GM15510 (cell line): Measurements from ENCODE around the gene DLG2.

Source experiments
- POLR2A ChIP-seq: IDR thresholded peaks from 3 replicates; pipeline ENCODE4 v1.6.1; 2011; ENCODE audit warnings: borderline replicate concordance; ENCODE audit not compliant: insufficient read length; ENCODE audit errors: extremely low read depth

Gene DLG2

DNA sequence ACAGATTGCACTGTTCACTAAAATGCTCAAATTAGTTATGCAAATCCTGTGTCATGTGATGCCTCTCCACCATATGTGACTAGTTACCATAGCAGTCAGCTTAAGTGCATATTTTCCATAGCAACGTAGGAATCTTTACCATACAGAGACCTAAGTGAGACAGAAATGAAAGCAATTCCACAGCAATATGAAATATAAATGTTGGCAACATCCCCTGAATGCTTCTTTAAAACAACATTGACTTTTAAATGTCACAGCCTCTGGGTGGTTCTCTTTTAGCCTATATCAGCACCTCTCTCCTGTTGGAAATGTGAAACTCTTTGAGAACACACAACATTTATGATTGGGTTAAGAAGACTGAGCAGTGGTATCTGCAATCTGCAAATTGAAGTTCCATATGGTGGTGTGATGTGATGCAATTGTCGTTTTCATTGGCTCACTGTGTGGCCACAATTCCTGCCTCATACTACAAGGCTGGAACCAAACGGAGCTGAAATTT lies 814.6 kb downstream of the DLG2 start:
- TF ChIP-seq POLR2A = no peak

DNA sequence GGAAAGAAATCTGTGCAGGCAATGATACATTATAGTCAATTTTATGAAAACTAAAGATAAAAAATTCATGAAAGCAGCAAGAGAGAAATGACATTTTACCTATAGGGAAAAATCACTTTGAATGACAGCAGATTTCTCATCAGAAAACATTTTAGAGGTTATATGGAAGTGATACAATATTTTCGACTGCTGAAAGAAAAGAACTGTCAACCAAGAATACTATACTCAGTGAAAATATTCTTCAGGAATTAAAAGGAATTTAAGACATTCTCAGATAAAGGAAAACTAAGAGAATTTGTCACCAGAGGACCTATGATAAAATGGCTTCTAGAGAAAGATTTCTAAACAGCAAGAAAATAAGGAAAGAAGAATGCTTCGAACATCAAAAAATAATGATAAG lies 820.8 kb downstream of the DLG2 start:
- no peak for TF ChIP-seq POLR2A

DNA sequence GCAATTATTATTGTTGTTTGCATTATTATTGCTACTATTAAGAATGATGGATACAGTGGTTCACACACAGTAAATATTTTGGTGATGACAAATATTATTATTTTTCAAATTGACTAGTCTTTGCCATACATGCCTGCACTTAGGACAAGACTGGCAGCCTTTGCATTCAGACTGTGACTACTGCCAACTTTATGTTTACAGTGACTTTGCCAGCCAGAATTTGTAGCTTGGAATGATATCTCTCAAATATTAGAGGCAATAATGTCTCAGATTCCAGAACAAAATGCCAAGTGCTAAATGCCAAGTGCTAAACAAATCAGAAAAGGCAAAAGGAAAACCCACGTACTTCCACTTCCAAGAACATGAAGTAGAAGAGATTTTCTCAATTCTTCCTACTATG lies 823.1 kb downstream of the DLG2 start:
- TF ChIP-seq POLR2A = no peak

DNA sequence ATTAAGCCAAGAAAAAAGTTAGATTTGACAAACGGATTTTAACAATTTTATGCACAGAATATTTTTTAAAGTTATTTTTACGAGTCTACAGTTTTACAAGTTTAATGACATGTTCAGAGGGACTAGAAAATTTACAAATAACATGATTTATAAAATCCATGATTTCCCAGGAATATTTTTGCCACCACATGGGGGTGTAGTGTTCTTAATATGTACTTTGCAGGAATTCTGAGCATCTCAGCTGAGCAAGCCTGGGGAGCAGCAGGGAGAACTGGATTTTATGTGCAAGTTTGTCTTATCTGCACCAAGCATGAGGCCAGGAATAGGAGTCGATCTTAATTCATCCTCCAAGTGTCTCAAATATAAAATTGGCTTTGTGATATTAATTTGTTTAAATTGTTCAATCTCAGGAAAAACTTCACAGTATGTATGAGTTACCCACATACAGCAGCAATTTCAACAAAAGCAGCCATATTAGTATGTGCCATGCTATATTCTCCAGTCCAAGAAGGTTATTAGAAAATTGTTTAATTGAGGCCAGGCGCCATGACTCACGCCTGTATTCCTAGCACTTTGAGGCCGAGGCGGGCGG lies 826.3 kb downstream of the DLG2 start:
- no peak for TF ChIP-seq POLR2A

DNA sequence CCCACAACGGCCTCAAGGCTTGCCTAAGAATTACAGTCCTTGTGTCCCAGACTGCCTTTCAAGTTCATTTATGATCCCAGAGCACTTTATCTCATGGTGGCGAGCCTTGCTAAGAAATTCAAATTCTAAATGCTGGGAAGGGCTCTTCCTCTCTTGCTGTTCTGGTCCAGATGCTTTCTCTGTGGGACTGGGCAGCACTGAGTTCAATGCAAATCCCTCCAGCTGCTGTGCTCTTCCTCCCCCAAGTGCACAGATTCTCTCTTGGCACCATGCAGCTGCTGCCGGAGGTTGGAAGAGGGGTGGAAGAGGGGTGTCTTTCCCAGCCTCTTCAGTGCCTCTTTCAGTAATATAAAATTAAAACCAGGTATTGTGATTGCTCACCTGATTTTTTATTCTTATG lies 828.0 kb downstream of the DLG2 start:
- TF ChIP-seq POLR2A = no peak

DNA sequence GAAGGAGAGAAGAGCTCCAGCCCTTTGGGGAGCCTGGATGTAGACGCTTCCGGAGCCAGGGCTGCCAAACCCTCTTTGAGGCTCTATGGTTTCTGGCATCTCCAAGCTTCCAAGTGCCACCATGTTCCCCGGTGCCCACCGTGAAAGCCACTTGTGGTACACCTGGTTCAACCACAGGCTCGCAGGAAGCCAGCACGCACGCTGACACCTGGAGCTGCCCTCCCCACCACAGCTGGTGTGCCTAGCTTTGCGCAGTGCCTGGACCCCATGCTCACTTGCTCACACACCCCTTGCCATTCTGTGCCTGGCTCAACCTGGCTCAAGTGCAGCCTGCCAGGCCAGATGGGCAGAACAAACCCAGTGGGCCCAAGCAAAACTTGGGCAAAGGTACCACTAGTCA lies 831.4 kb downstream of the DLG2 start:
- TF ChIP-seq POLR2A = no peak

DNA sequence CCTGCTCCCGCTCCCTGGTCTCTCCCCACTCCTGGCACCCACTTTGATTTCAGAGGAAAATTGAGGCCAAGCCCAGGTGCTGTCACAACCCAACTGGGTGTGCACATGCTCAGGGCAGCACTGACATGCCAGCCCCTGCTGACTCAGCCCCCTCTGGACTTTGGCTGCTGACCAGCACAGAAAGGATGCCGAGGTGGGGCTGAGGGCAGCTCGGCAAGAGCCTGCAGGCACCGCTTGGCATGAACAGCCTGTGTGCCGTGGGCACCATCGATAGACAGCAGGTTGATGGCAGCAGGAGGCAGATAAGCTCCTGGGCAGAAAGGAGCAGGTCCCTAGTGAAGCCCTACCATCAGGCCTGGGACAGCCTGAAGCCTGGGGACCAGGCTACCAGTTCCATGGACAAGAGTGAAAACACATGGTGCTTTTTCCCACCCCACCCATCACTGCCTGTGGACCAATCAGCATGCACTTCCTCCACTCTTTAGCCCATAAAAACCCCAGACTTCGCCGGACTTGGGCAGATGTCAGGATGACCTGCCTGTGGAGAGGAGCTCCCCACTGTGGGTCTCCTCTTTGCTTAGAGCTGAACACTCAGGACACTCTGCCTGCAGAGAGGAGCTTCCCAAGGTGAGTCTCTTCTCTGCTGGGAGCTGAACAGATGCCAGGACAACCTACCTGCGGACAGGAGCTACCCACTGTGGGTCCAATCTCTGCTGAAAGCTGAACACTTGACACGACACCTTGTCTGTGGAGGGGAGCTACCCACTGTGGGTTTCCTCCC lies 832.3 kb downstream of the DLG2 start:
- TF ChIP-seq POLR2A = no peak

DNA sequence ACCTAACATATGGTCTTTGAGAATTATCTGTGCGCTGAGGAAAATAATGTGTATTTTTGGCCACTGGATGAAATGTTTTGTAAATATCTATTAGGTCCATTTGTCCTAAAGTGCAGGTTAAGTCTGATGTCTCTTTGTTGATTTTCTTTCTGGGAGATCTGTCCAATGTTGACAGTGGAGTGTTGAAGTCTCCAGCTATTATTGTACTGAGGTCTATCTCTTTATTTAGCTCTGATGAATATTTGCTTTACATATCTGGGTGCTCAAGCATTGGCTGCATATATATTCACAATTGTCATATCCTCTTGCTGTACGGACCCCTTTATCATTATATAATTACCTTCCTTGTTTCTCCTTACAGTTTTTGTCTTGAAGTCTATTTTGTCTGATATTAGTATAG lies 833.8 kb downstream of the DLG2 start:
- TF ChIP-seq POLR2A = no peak

DNA sequence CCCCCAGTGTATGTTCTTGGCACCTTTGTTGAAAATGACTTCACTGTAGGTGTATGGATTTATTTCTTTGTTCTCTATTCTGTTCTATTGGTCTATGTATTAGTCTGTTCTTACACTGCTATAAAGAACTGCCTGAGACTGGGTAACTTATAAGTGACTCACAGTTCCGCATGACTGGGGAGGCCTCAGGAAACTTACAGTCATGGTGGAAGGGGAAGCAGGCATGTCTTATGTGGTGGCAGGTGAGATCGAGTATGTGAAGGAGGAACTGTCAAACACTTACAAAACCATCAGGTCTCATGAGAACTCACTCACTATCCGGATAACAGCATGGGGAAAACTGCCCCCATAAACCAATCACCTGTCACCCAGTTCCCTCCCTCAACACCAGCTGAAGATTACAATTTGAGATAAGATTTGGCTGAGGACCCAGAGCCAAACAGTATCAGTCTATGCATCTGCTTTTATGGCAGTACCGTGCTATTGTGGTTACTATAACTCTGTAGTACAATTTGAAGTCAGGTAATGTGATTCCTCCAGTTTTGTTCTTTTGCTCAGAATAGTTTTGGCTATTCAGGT lies 836.2 kb downstream of the DLG2 start:
- no peak for TF ChIP-seq POLR2A

DNA sequence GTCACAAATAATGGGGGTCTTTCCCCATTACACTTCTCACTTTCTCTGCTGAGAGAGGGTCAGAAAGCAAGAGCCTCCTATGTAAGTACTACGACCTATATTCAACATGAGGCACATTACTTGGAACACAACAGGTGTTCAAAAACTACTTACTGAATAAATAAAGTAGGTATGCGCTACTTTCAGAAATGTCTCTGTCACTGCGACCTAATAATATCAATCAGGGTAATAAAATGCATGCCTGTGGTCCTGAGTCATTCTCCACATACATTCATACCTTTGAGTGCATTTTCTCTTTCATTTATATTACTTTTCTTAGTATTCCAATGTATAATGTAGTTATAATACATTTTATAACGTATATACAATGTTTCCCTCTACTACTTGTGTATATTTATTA lies 838.9 kb downstream of the DLG2 start:
- no peak for TF ChIP-seq POLR2A

DNA sequence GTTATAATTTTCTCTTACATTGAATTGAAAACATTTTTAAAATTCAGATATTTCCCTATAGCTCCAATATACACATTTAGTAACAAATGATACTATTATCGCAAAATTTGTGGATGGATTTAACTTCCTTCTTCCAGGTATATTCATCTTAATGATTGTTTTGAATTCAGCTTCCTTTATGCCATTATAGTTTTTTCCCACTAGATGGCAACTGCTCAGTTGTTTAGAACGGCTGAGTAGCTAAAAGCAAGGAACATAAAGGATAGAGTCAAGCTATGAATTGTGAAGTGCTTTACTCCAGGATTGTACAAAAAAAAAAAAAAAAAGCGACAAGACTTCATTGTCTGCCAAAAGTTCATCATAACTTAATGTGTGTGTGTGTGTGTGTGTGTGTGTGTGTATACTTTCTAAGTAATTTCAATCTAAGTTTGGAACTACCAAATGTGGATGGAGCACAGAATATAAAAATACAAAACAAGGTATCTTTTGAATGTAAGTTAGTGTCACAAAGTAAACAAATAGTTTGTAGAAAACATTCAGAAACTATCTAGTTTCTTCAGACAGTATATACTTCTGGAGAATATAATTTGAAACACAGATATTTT lies 846.4 kb downstream of the DLG2 start:
- no peak for TF ChIP-seq POLR2A

DNA sequence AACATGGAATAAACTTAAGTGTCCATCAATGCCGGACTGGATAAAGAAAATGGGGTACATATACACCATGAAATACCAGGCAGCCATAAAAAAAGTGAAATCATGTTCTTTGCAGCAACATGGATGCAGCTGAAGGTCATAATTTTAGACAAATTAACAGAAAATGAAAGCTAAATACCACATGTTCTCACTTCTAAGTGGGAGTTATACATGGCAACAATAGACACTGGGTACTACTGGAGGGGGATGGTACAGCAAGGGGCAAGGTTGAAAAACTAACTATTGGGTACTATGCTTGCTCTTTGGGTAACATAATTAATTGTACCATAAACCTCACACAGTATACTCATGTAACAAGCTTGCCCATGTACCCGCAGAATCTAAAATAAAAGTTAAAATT lies 851.6 kb downstream of the DLG2 start:
- TF ChIP-seq POLR2A = no peak

DNA sequence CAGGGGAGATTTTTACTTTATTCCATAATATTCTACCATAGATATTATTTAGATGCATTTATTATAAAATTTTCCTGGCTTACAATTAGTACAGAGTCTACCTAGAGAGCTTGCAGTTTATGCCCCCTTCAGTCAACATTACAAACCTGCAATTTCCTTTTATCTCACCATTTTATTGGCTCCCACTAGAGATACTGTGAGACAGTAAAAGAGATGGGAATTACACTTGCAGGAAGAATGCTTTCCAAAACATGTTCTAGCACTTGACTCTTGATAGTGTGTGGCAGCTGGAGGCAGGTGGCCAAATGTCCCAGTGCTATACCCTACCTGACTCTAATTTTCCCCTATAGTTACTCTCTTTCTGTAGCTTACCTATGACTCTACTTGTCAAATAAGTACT lies 863.2 kb downstream of the DLG2 start:
- no peak for TF ChIP-seq POLR2A

DNA sequence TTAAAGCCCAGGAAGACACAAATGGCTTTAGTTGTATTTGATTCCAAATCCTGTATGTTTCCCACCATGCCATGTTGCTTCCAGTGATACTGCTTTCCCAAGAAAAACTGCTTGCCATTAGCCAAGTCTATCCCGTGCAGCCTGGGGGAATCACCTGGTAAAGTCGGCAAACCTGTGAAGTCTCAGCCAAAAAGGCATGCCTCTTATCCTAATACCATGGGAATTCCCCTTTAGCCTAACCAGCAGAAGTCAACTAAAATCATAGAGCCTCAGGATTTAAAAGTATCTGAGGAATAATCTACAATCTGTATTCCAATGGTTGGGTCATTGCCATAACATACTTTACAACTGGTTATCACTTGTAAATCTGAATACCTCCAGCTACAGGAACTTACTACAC lies 869.4 kb downstream of the DLG2 start:
- TF ChIP-seq POLR2A = no peak

DNA sequence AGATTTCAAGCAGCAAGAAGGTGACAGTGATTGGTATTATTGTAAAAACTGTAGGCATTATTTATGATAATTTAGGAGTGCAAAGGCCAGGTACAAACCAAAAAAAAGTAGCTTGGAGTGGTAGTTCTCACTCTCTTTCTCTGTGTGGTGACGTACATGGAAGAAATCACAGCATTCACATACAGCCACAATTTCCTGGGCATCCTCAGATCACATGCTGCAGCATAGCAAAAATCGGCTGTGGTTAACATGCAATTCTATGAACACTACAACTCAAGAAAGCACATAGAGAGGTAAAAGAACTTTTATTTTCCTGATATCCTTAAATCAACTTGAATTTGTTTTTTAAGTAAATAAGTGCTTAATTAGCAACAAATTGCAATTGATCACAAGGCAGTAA lies 875.8 kb downstream of the DLG2 start:
- no peak for TF ChIP-seq POLR2A
